HCT116 (cell line): ENCODE results near the gene FLNC.
A peak's percentile ranks its signal among the peaks of the same experiment; 100 is the strongest.

Experiments used
- CTCF ChIP-seq, 3 experiments: fragments of 200-600 bp in 1 of 3; sonication (generic) in 1 of 3; IDR thresholded peaks in 2 of 3; conservative IDR thresholded peaks in 1 of 3; 2 replicates each; pipeline ENCODE4 v1.5.1; 2012 to 2017; ENCODE audit warnings: low read depth in 2 of 3, low read length in 2 of 3, antibody characterized with exemption in 1 of 3, borderline replicate concordance in 1 of 3, control low read depth in 1 of 3, mild to moderate bottlenecking in 1 of 3, mixed read lengths in 1 of 3, mixed run types in 1 of 3, moderate library complexity in 1 of 3; ENCODE audit not compliant: insufficient read depth in 1 of 3
- EGR1 ChIP-seq: IDR thresholded peaks from 2 replicates; pipeline ENCODE4 v1.6.1; 2012; ENCODE audit warnings: low read depth
- EZH2 ChIP-seq: fragments of 200-600 bp; sonication (generic); IDR thresholded peaks from 2 replicates; pipeline ENCODE4 v1.6.1; 2017; ENCODE audit warnings: antibody characterized with exemption, mixed run types
- EZH2phosphoT487 ChIP-seq: fragments of 200-600 bp; IDR thresholded peaks from 2 replicates; pipeline ENCODE4 v1.6.1; 2018; ENCODE audit warnings: antibody characterized with exemption, borderline replicate concordance
- JUND ChIP-seq: IDR thresholded peaks from 2 replicates; pipeline ENCODE4 v1.6.1; 2012
- MAX ChIP-seq: IDR thresholded peaks from 2 replicates; pipeline ENCODE4 v1.6.1; 2012
- POLR2A ChIP-seq: IDR thresholded peaks from 2 replicates; pipeline ENCODE4 v1.7.0; 2011; ENCODE audit warnings: borderline replicate concordance; ENCODE audit not compliant: insufficient read depth, insufficient read length; ENCODE audit errors: extremely low read depth
- POLR2AphosphoS5 ChIP-seq: IDR thresholded peaks from 2 replicates; pipeline ENCODE4 v1.6.1; 2011; ENCODE audit warnings: mild to moderate bottlenecking, low read depth, low read length, moderate library complexity
- RAD21 ChIP-seq: IDR thresholded peaks from 2 replicates; pipeline ENCODE4 v1.6.1; 2012; ENCODE audit warnings: low read depth, mild to moderate bottlenecking
- REST ChIP-seq: IDR thresholded peaks from 2 replicates; pipeline ENCODE4 v1.6.1; 2012; ENCODE audit warnings: low read depth
- SIN3A ChIP-seq: IDR thresholded peaks from 2 replicates; pipeline ENCODE4 v1.6.1; 2012; ENCODE audit warnings: low read depth
- SP1 ChIP-seq: IDR thresholded peaks from 2 replicates; pipeline ENCODE4 v1.6.1; 2012; ENCODE audit warnings: low read depth
- SRF ChIP-seq: IDR thresholded peaks from 2 replicates; pipeline ENCODE4 v1.6.1; 2012; ENCODE audit warnings: low read depth
- ZFX ChIP-seq: fragments of 450-650 bp; IDR thresholded peaks from 2 replicates; pipeline ENCODE4 v1.6.1; 2017

- TF ChIP-seq POLR2A (no peak), CTCF (IDR thresholded peaks at IDR 0.05 in 2 of 3, conservative IDR thresholded peaks at IDR 0.05 in 1 of 3; ENCODE audit: borderline replicate concordance in 1 of 3, insufficient read depth in 1 of 3, low read depth in 2 of 3, low read length in 2 of 3) (no peak), SP1 (no peak), SIN3A (no peak), EZH2phosphoT487 (no peak), JUND (no peak), SRF (no peak), RAD21 (no peak), MAX (no peak), POLR2AphosphoS5 (peak; percentile 75), REST (no peak), EZH2 (no peak), ZFX (0 out of 2 replicates have a peak, but pooled peaks have one; percentile 41), EGR1 (no peak)
Observed at GRCh38 chr7:128890306-128891109, 60.3 kb downstream of the FLNC start.
